Raji (cell line): ENCODE measurements around the gene GJB4.

Experiments used
- POLR2A ChIP-seq: IDR thresholded peaks from 2 replicates; pipeline ENCODE4 v1.6.1; 2011; ENCODE audit warnings: low read depth, low read length, control low read depth; ENCODE audit not compliant: insufficient read depth

GJB4 gene

GRCh38 chr1:34743775-34744174 lies 15.8 kb upstream of the GJB4 start:
- TF ChIP-seq POLR2A, result no peak

- no peak for TF ChIP-seq POLR2A
Observed at GRCh38 chr1:34744851-34745250, 14.7 kb upstream of the GJB4 start.

- TF ChIP-seq POLR2A, result no peak
Observed at GRCh38 chr1:34745666-34746065, 13.9 kb upstream of the GJB4 start.

- no peak for TF ChIP-seq POLR2A
Observed at GRCh38 chr1:34746101-34746500, 13.4 kb upstream of the GJB4 start.

- TF ChIP-seq POLR2A, result no peak
Observed at GRCh38 chr1:34746785-34747637, 12.5 kb upstream of the GJB4 start.

GRCh38 chr1:34747638-34747941 lies 11.9 kb upstream of the GJB4 start:
- TF ChIP-seq POLR2A, result no peak

- no peak for TF ChIP-seq POLR2A
Observed at GRCh38 chr1:34749992-34750391, 9.5 kb upstream of the GJB4 start.

GRCh38 chr1:34750610-34751009 lies 8.9 kb upstream of the GJB4 start:
- TF ChIP-seq POLR2A, result no peak

GRCh38 chr1:34753163-34753562 lies 6.4 kb upstream of the GJB4 start:
- TF ChIP-seq POLR2A, result no peak

GRCh38 chr1:34754964-34755637 lies 4.4 kb upstream of the GJB4 start, which contains the start of gene GJB5:
TSS of gene GJB5 (plus strand) at chr1:34755047. CDS start at chr1:34757331, 2,284 bp downstream.
- TF ChIP-seq POLR2A, result no peak

- TF ChIP-seq POLR2A, result no peak
Observed at GRCh38 chr1:34755961-34756360, 3.6 kb upstream of the GJB4 start.

GRCh38 chr1:34757386-34757785 lies 2.2 kb upstream of the GJB4 start:
- no peak for TF ChIP-seq POLR2A

GRCh38 chr1:34758751-34759150 lies 789 bp upstream of the GJB4 start:
- no peak for TF ChIP-seq POLR2A

- TF ChIP-seq POLR2A, result no peak
Observed at GRCh38 chr1:34761176-34761761, 1.7 kb downstream of the GJB4 start.

- no peak for TF ChIP-seq POLR2A
Observed at GRCh38 chr1:34761776-34762307, 2.3 kb downstream of the GJB4 start.
